ENCODE measurements around the gene SIX2. TPM values are rescaled to one million over a fixed set of nuclear protein-coding genes. Genes with fewer than 3 reads are reported as not detected.

SIX2 gene
- total RNA-seq (under 1 TPM in 1 of 7 donors, not detected in 6; 0.20 TPM), polyA plus RNA-seq (under 1 TPM in 2 of 3 donors, not detected in 1; 0.03 TPM)
- long read RNA-seq, donor 1 = 0 reads
- long read RNA-seq, donor 2 = 0 reads

GRCh38 chr2:45009303-45009927 lies at the start of gene SIX2:
TSS of gene SIX2 (minus strand) at chr2:45009452. CDS start at chr2:45009110, 342 bp downstream.
- DNase-seq = no peak
- peaks cover 7 to 100% (median 100%) of the 10 kb centered on the region in 7 donors for H3K27me3 ChIP-seq (replicated peaks in 1 of 7)
- H3K4me1 ChIP-seq = peaks cover 35 to 84% (median 56%) of the 10 kb centered on the region in 6 donors
- peak in 2 of 3 donors; percentile 17 to 47 for TF ChIP-seq POLR2AphosphoS5 (IDR thresholded peaks at IDR 0.05)
- no peak for TF ChIP-seq CTCF (IDR thresholded peaks at IDR 0.05 in 8 of 11, conservative IDR thresholded peaks at IDR 0.05 in 3 of 11)
- H3K36me3 ChIP-seq = no peaks in the 10 kb centered on the region
- 2 to 4% (median 2%) methylated on average over 51 to 61 of the region's 61 CpGs for WGBS, 5 donors
- no peak within 1 kb of the TSS for H3K27ac ChIP-seq
- no peaks in the 10 kb centered on the region for H3K9me3 ChIP-seq
- H3K4me3 ChIP-seq = peak within 1 kb of the TSS in 7 of 8 donors; percentile 35 to 72 (median 48)
- intact Hi-C loops (cut with DNase I; ENCODE audit: low total_unique reads) = no loop called here

- peaks cover 0 to 18% (median 0%) of the 10 kb centered on the region in 7 donors for H3K27me3 ChIP-seq (replicated peaks in 1 of 7)
- 77 to 93% (median 87%) methylated on average over 6 to 7 of the region's 7 CpGs for WGBS, 5 donors
- no peak for DNase-seq
- H3K4me3 ChIP-seq = no peak overlapping the region
- no peaks in the 10 kb centered on the region for H3K4me1 ChIP-seq
- H3K27ac ChIP-seq = no peak overlapping the region
- intact Hi-C loops (cut with DNase I; ENCODE audit: low total_unique reads) = no loop called here
- no peaks in the 10 kb centered on the region for H3K9me3 ChIP-seq
- TF ChIP-seq POLR2AphosphoS5 (IDR thresholded peaks at IDR 0.05) (no peak), POLR2A (IDR thresholded peaks at IDR 0.05) (no peak), CTCF (IDR thresholded peaks at IDR 0.05 in 8 of 11, conservative IDR thresholded peaks at IDR 0.05 in 3 of 11) (no peak)
- no peaks in the 10 kb centered on the region for H3K36me3 ChIP-seq
Measured at GRCh38 chr2:45055162-45055605, 45.9 kb upstream of the SIX2 start.

GRCh38 chr2:45053966-45054365 lies 44.7 kb upstream of the SIX2 start:
- H3K9me3 ChIP-seq = no peaks in the 10 kb centered on the region
- WGBS, 5 donors = 65 to 86% (median 78%) methylated on average over 8 of the region's 8 CpGs
- no peak for TF ChIP-seq CTCF (IDR thresholded peaks at IDR 0.05 in 8 of 11, conservative IDR thresholded peaks at IDR 0.05 in 3 of 11)
- no peak for TF ChIP-seq POLR2A (IDR thresholded peaks at IDR 0.05)
- no peaks in the 10 kb centered on the region for H3K4me1 ChIP-seq
- intact Hi-C loops (cut with DNase I; ENCODE audit: low total_unique reads) = no loop called here
- DNase-seq = no peak
- H3K36me3 ChIP-seq = no peaks in the 10 kb centered on the region
- no peak overlapping the region for H3K27ac ChIP-seq
- H3K4me3 ChIP-seq = no peak overlapping the region
- peaks cover 0 to 18% (median 0%) of the 10 kb centered on the region in 7 donors for H3K27me3 ChIP-seq (replicated peaks in 1 of 7)

- Histone ChIP-seq H3K27ac (no peak overlapping the region), H3K9me3 (no peaks in the 10 kb centered on the region), H3K27me3 (replicated peaks in 1 of 7) (peaks cover 0 to 18% (median 0%) of the 10 kb centered on the region in 7 donors), H3K4me1 (no peaks in the 10 kb centered on the region), H3K36me3 (no peaks in the 10 kb centered on the region), H3K4me3 (no peak overlapping the region)
- no peak for DNase-seq
- TF ChIP-seq CTCF (IDR thresholded peaks at IDR 0.05 in 8 of 11, conservative IDR thresholded peaks at IDR 0.05 in 3 of 11) (no peak), POLR2AphosphoS5 (IDR thresholded peaks at IDR 0.05) (no peak), POLR2A (IDR thresholded peaks at IDR 0.05) (no peak)
- WGBS, 5 donors = 89 to 96% (median 95%) methylated on average over 5 of the region's 5 CpGs
- intact Hi-C loops (cut with DNase I; ENCODE audit: low total_unique reads) = no loop called here
Measured at GRCh38 chr2:45052388-45052928, 43.2 kb upstream of the SIX2 start.
